GM19463 (cell line): ENCODE results near the gene RNF17.
"Not testable (repeated sequence)": the region's sequence is repeated elsewhere in the genome, so short reads cannot be mapped to it uniquely, and the experiment has no call there.

ENCODE experiments used
- ATAC-seq: cut with Tn5 transposase; IDR thresholded peaks from one replicate; pipeline ENCODE4 v1.9.1; 2021; ENCODE audit warnings: mild to moderate bottlenecking, moderate library complexity; ENCODE audit not compliant: unreplicated experiment

RNF17 gene

GRCh38 chr13:24742294-24742693 lies 21.7 kb upstream of the RNF17 start:
- no peak for ATAC-seq

- ATAC-seq, result no peak
Measured at GRCh38 chr13:24742977-24743376, 21.0 kb upstream of the RNF17 start.

GRCh38 chr13:24744247-24744646 lies 19.7 kb upstream of the RNF17 start:
- ATAC-seq, result no peak

GRCh38 chr13:24745516-24745860 lies 18.5 kb upstream of the RNF17 start:
- no peak for ATAC-seq

GRCh38 chr13:24745861-24746617 lies 17.9 kb upstream of the RNF17 start:
- ATAC-seq, result no peak

GRCh38 chr13:24746618-24747247 lies 17.2 kb upstream of the RNF17 start:
- ATAC-seq, result no peak

DNA sequence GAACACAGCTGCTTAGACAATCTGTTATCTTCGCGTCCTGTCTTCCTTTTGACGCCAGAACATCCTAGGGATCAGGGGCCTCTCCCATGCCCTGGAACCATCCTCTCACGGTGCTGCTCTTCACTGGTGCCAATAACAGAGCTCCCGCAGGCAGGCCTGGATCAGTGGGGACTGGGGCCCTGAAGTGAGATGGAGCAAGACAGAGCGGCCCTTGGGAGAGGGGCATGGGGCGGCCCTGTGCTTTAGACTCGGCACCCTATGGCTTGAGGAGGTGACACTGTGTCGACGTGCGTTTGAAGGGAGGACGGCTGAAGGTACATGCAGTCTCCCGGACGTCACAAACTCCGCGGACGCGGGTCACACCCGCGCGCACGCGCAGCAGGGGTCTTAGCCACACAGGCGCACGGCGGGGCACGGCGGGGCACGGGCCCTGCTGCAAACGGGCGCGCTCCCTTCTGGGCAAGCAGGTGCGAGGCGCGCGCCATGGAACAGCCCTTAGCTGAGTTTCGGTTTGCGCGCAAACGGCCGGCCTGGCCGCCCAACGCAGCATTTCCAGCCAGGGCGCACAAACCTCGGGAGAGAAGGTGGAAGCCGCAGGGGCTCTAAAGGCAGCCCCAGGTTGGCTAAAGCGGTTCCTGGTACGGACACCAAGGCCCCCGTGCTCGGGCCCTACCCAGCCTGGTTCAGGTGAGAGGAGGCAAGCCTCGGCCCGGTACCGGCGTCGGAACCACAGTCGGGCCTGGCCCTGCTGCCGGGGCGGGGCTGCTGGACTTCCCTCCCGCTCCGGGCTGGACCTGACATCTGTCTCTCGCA lies 16.5 kb upstream of the RNF17 start:
- ATAC-seq, result no peak

- no peak for ATAC-seq
Measured at GRCh38 chr13:24748061-24748400, 15.9 kb upstream of the RNF17 start.

- no peak for ATAC-seq
Measured at GRCh38 chr13:24759197-24759596, 4.8 kb upstream of the RNF17 start.

DNA sequence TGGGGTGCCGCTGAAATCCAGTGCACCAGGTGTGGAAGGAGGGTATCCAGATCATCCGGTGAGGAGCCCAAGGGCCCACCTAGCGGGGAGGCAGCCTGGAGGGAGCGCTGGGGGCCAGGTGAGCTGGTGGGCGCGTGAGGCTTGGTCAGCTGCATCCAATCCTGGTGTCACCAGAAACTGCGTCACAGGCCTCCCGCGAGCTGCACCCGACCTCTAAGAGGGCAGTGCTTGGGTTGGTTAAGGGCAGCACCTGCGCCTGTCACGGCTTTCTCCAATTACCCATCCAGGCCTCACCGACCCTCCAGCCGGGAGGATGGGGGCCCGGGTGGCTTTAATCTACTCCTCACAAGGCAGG lies 284 bp downstream of the RNF17 start:
- ATAC-seq, result no peak

- no peak for ATAC-seq
Measured at GRCh38 chr13:24777171-24777570, 13.2 kb downstream of the RNF17 start.

DNA sequence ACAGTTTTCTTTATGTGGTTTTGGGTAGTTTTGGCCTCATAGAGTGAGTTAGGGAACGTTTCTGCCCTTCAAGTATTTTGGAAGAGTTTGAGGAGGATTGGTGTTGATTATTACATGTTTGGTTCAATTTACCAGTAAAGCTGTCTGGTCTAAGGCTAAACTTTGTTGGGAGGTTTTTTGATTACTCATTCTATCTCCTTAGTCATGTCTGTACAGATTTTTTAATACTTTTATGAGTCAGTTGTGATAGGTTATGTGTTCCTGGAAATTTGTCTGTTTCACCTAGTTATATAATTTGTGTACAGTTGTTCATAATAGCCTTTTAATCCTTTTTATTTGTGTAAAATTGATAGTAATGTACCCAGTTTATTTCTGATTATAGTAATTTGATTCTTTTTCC lies 20.4 kb downstream of the RNF17 start:
- ATAC-seq, result no peak

DNA sequence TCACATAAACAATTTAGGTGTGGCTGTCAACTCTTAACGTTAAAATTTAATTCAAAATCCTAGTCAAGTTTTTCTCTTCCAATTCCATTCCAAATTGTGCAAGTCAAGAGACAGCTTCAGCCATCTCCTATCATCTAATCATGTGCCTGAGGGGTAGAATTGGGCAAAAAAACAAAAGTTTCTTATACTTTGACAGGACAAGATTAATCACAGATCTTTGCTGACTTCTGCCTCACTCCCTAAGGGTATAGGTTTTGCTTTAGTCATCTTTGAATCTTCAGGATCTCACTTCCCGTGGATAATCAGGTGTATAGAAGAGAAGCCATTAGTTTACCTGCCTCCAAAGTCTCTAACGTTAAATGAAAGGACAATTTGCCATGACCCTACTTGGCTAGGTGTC lies 24.6 kb downstream of the RNF17 start:
- no peak for ATAC-seq

DNA sequence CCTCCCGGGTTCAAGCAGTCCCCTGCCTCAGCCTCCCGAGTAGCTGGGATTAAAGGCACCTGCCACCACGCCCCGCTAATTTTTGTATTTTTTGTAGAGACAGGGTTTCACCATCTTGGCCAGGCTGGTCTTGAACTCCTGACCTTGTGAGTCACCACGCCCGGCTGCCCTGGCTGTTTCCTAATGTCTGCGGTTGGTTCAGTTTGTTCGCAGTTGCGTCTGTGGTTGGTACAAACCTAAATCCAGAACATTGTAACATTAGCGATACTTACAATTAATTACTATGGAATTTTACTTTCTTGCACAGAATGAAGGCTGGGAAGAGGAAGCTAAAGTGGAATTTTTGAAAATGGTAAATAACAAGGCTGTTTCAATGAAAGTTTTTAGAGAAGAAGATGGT lies 38.1 kb downstream of the RNF17 start:
- ATAC-seq, result no peak

GRCh38 chr13:24821207-24821606 lies 57.2 kb downstream of the RNF17 start:
- no peak for ATAC-seq

DNA sequence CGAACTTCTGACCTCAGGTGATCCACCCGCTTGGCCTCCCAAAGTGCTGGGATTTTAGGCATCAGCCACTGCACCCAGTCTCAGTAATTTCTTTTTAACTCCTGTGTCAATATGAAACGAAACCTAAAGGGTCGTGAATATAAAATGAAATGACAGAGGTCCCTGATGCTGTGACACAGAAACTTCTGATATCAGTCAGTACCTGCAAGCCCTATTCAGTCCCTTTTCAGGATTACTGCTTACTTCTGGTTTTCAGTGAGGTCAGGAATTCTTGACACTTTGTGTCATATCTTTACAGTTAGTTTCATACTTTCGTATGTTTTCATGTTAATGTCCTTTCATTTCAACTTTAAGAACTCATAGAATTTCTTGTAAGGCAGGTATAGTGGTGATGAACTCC lies 58.7 kb downstream of the RNF17 start:
- ATAC-seq, result no peak

GRCh38 chr13:24823122-24823710 lies 59.2 kb downstream of the RNF17 start:
- not testable (repeated sequence) for ATAC-seq

DNA sequence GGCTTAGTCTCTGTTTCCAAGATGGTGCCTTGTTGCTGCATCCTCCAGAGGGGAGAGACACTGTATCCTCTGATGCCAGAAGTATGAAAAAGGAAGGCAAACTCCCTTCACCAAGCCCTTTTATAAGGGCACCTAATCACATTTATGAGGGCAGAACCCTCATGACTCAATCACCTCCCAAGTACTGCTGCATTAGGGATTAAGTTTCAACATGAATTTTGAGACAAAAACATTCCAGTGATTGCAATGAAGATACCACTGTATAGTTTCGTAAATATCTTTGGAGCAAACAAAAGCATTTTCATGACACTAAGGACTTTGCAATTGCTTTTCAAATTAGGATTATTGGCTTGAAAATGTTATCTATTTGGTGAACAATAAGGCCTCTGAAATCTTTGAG lies 63.8 kb downstream of the RNF17 start:
- no peak for ATAC-seq

- ATAC-seq, result no peak
Measured at GRCh38 chr13:24834902-24835510, 71.0 kb downstream of the RNF17 start.

DNA sequence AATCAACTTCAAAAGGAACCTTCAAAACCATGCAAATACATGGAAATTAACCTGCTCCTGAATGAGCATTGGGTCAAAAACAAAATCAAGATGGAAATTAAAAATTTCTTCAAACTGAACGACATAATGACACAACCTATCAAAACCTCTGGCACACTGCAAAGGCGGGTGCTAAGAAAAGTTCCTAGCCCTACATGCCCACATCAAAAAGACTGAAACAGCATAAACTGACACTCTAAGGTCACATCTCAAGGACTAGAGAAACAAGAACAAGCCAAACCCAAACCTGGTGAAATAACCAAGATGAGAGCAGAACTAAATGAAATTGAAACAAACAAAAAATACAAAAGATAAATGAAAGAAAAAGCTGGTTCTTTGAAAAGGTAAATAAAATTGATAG lies 73.6 kb downstream of the RNF17 start:
- not testable (repeated sequence) for ATAC-seq

DNA sequence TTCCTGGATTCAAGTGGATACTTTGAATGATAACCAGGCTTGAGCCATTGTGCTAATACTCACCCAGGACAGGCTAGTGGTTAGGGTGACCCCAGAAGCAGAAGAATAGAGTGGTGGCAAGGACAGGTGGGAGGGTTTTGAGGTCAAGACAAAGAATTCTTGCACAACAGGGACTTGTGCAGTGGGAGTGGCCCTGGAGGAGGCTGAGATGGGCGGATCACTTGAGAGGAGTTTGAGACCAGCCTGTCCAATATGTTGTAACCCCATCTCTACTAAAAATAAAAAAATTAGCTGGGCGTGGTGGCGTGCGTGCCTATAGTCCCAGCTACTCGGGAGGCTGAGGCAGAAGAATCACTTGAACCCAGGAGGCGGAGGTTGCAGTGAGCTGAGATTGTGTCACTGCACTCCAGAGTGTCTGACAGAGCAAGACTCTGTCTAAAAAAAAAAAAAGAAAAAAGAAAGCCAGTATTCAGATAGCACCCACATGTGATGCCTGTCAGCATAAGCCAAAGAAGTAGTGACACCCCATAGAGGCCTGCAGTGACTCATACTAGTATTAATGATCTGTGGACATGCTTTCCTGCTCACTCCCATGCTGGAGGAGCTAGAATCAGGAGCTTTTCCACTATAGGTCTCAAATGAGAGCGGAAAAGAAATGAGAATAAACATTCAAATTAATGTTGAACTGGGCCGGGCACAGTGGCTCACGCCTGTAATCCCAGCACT lies 78.7 kb downstream of the RNF17 start:
- ATAC-seq, result no peak
